Measurements from ENCODE around the gene MAPK12.

DNA sequence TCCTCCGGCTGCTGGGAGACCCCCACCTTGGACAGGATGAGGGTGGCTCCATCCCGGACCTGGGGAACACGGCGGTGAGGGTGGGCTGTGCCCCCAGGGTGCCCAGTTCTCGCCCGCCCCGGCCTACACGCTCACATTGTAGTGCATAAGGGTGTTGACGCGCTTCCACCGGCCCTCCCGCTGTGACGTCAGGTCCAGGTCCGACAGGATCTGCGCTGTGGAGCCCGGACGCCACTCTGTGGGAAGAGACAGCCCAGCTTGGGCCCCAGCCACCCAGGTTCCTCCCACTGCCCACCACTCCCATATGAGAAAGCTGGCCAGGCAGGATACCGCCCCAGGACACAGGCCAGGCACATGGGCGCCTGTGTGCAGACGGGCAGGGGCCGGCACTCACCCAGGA lies 17.0 kb upstream of the MAPK12 start:
- TF ChIP-seq, protein P1, sequence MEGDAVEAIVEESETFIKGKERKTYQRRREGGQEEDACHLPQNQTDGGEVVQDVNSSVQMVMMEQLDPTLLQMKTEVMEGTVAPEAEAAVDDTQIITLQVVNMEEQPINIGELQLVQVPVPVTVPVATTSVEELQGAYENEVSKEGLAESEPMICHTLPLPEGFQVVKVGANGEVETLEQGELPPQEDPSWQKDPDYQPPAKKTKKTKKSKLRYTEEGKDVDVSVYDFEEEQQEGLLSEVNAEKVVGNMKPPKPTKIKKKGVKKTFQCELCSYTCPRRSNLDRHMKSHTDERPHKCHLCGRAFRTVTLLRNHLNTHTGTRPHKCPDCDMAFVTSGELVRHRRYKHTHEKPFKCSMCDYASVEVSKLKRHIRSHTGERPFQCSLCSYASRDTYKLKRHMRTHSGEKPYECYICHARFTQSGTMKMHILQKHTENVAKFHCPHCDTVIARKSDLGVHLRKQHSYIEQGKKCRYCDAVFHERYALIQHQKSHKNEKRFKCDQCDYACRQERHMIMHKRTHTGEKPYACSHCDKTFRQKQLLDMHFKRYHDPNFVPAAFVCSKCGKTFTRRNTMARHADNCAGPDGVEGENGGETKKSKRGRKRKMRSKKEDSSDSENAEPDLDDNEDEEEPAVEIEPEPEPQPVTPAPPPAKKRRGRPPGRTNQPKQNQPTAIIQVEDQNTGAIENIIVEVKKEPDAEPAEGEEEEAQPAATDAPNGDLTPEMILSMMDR (IDR thresholded peaks at IDR 0.05): no peak
- TF ChIP-seq POLR2A (IDR thresholded peaks at IDR 0.05): no peak
